Measurements from ENCODE around the gene PITPNC1.

GRCh38 chr17:67573987-67574657 is 197.0 kb downstream of the PITPNC1 start:
- TF ChIP-seq SUZ12 (IDR thresholded peaks at IDR 0.05; ENCODE audit: extremely low read depth, insufficient read depth, insufficient read length) = no peak
- TF ChIP-seq ZNF274 (IDR thresholded peaks at IDR 0.05; ENCODE audit: low read depth, low read length) = no peak
- TF ChIP-seq YY1 (IDR thresholded peaks at IDR 0.05; ENCODE audit: insufficient read depth, insufficient read length) = no peak
